Measurements from ENCODE around the gene PRR36. TPM values are rescaled to one million over a fixed set of nuclear protein-coding genes. Genes with fewer than 3 reads are reported as not detected.

PRR36 gene
- total RNA-seq, 4 donors from 2014 or later, result 0.52 TPM; not detected in 3

GRCh38 chr19:7913652-7914051 lies 39.5 kb upstream of the PRR36 start:
- H3K27ac ChIP-seq (replicated peaks in 1 of 4), result no peak overlapping the region
- peaks cover 37 to 50% (median 47%) of the 10 kb centered on the region in 4 donors for H3K36me3 ChIP-seq
- TF ChIP-seq POLR2AphosphoS5 (IDR thresholded peaks at IDR 0.05), result no peak
- no peak for TF ChIP-seq POLR2A (IDR thresholded peaks at IDR 0.05; ENCODE audit: low read depth)
- TF ChIP-seq CTCF (IDR thresholded peaks at IDR 0.05), result no peak
- TF ChIP-seq EP300 (IDR thresholded peaks at IDR 0.05), result no peak
- intact Hi-C loops (cut with DNase I), result no loop called here
- H3K4me3 ChIP-seq, result no peak overlapping the region
- H3K9me3 ChIP-seq, result no peaks in the 10 kb centered on the region
- WGBS, result 82% methylated on average over 10 of the region's 10 CpGs
- no peak for DNase-seq (ENCODE audit: extremely low spot score)
- peaks cover 27 to 44% (median 34%) of the 10 kb centered on the region in 4 donors for H3K4me1 ChIP-seq
- peaks cover 11 to 47% (median 26%) of the 10 kb centered on the region in 4 donors for H3K27me3 ChIP-seq

- WGBS, result 91% methylated on average over 39 of the region's 39 CpGs
- intact Hi-C loops (cut with DNase I), result no loop called here
These were observed 38.7 kb upstream of the PRR36 start for GRCh38 chr19:7912697-7913564.

DNA sequence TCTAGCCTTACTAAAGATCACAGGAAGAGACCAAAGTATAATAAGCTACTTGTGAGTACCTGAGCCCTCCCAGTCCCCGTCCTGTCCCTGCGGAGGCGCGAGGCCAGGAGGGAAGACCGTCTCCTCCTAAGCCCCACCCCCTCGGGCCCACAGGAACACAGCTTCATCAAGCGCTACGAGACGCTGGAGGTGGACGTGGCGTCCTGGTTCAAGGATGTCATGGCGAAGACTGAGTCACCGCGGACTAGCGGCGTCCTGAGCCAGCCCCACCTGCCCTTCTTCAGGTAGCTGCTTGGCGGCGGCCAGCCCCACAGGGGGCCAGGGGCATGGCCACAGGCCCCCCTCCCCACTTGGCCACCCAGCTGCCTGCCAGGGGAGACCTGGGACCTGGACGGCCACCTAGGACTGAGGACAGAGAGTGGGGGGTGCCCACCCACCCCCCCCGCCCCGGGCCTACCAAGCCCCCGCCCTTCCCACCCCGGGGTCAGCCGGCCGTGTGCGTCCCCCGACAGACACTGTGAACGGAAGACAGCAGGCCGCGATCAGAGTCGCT lies 38.0 kb upstream of the PRR36 start:
- DNase-seq (ENCODE audit: extremely low spot score), result no peak
- no peak for TF ChIP-seq EP300 (IDR thresholded peaks at IDR 0.05)
- no peak for TF ChIP-seq POLR2AphosphoS5 (IDR thresholded peaks at IDR 0.05)
- no peak for TF ChIP-seq CTCF (IDR thresholded peaks at IDR 0.05)
- no peak for TF ChIP-seq POLR2A (IDR thresholded peaks at IDR 0.05; ENCODE audit: low read depth)
- 89% methylated on average over 18 of the region's 31 CpGs for WGBS
- Histone ChIP-seq H3K36me3 (peaks cover 37 to 64% (median 50%) of the 10 kb centered on the region in 4 donors), H3K9me3 (no peaks in the 10 kb centered on the region), H3K27ac (replicated peaks in 1 of 4) (no peak overlapping the region), H3K27me3 (peaks cover 6 to 32% (median 15%) of the 10 kb centered on the region in 4 donors), H3K4me3 (no peak overlapping the region), H3K4me1 (peaks cover 23 to 44% (median 31%) of the 10 kb centered on the region in 4 donors)
- intact Hi-C loops (cut with DNase I), result no loop called here

More at GRCh38 chr19:7912697-7913564, 38.7 kb upstream of the PRR36 start:
- Histone ChIP-seq H3K4me1 (peaks cover 24 to 44% (median 31%) of the 10 kb centered on the region in 4 donors), H3K4me3 (no peak overlapping the region), H3K27ac (replicated peaks in 1 of 4) (no peak overlapping the region), H3K27me3 (peaks cover 11 to 40% (median 23%) of the 10 kb centered on the region in 4 donors), H3K9me3 (no peaks in the 10 kb centered on the region), H3K36me3 (peaks cover 37 to 57% (median 48%) of the 10 kb centered on the region in 4 donors)
- TF ChIP-seq CTCF (IDR thresholded peaks at IDR 0.05) (no peak), POLR2AphosphoS5 (IDR thresholded peaks at IDR 0.05) (no peak), EP300 (IDR thresholded peaks at IDR 0.05) (no peak)
- no peak for DNase-seq (ENCODE audit: extremely low spot score)

- peaks cover 19 to 44% (median 31%) of the 10 kb centered on the region in 4 donors for H3K4me1 ChIP-seq
These were observed 37.4 kb upstream of the PRR36 start for GRCh38 chr19:7911508-7912143.

More at GRCh38 chr19:7911508-7912143, 37.4 kb upstream of the PRR36 start:
- intact Hi-C loops (cut with DNase I), result no loop called here
- 87% methylated on average over 12 of the region's 18 CpGs for WGBS
- H3K36me3 ChIP-seq, result peaks cover 37 to 70% (median 53%) of the 10 kb centered on the region in 4 donors
- DNase-seq (ENCODE audit: extremely low spot score), result no peak
- no peak overlapping the region for H3K4me3 ChIP-seq
- H3K9me3 ChIP-seq, result no peaks in the 10 kb centered on the region
- H3K27ac ChIP-seq (replicated peaks in 1 of 4), result no peak overlapping the region
- TF ChIP-seq EP300 (IDR thresholded peaks at IDR 0.05), result no peak
- no peak for TF ChIP-seq CTCF (IDR thresholded peaks at IDR 0.05)
- no peak for TF ChIP-seq POLR2AphosphoS5 (IDR thresholded peaks at IDR 0.05)
- TF ChIP-seq POLR2A (IDR thresholded peaks at IDR 0.05; ENCODE audit: low read depth), result no peak
- peaks cover 6 to 27% (median 13%) of the 10 kb centered on the region in 4 donors for H3K27me3 ChIP-seq

All from esophagus muscularis mucosa (tissue), 4 donors.